Body of pancreas (tissue), 4 donors: ENCODE measurements around the gene ZNF275. TPM values are rescaled to one million over a fixed set of nuclear protein-coding genes. Genes with fewer than 3 reads are reported as not detected.

Source experiments
- ATAC-seq: fragments of 150-250 bp; one replicate; pipeline ENCODE4 v1.9.1; 2016
- DNase-seq, 4 donors: peaks; one replicate each; pipeline ENCODE4 v3.0.0-alpha.2; 2019
- H3K27ac ChIP-seq, 4 donors: fragments of 200-600 bp; sonication (generic); 1 replicate in 3 of 4; 2 replicates in 1 of 4; pipeline versions ENCODE4 v1.5.1 to v1.6.1; 2016 to 2019; ENCODE audit warnings: mild to moderate bottlenecking in 1 of 4, mixed read lengths in 1 of 4, moderate library complexity in 1 of 4
- H3K27me3 ChIP-seq, 2 donors: fragments of 200-600 bp; sonication (generic); one replicate each; pipeline ENCODE4 v1.6.0; 2016; ENCODE audit warnings: mild to moderate bottlenecking in 1 of 2
- H3K36me3 ChIP-seq, 2 donors: fragments of 200-600 bp; sonication (generic); replicated peaks in 1 of 2; 2 replicates each; pipeline ENCODE4 v1.5.1; 2016; ENCODE audit warnings: low read depth in 2 of 2; ENCODE audit not compliant: insufficient read depth in 1 of 2
- H3K4me1 ChIP-seq: fragments of 200-600 bp; sonication (generic); one replicate; pipeline ENCODE4 v1.6.0; 2016
- H3K4me3 ChIP-seq, 2 donors: fragments of 200-600 bp; sonication (generic); 1 replicate in 1 of 2; 2 replicates in 1 of 2; pipeline ENCODE4 v1.5.1; 2016 to 2019
- H3K9me3 ChIP-seq, 3 donors: fragments of 200-600 bp; sonication (generic); 1 replicate in 2 of 3; 2 replicates in 1 of 3; pipeline ENCODE4 v1.5.1; 2016
- POLR2A ChIP-seq, 3 donors: fragments of 450-650 bp; IDR thresholded peaks; one replicate each; pipeline ENCODE4 v1.6.1; 2016; ENCODE audit warnings: antibody characterized with exemption in 3 of 3, mild to moderate bottlenecking in 2 of 3
- WGBS, 2 donors: methylation state at CpG; one replicate each; pipeline ENCODE4 v1.1.5; 2017; 5-methylcytosine and 5-hydroxymethylcytosine counted together
- intact Hi-C: fragments of 100-400 bp; cut with DNase I; formaldehyde crosslinking; loops from one replicate; pipeline ENCODE4 v1.15.1; 2023
- small RNA-seq: library from RNA; depleted of rRNA; stranded (forward); fragments of <200 nt; gene quantifications from one replicate; pipeline ENCODE3, GENCODE V24; 2016
- total RNA-seq, 2 donors: library from RNA; depleted of rRNA; stranded (reverse); fragments of >200 nt; gene quantifications; one replicate each; pipeline ENCODE4 v1.1.0, GENCODE V29; 2016
- TF ChIP-seq, protein P1 (sequence below), 7 experiments: fragments of 450-650 bp in 4 of 7; fragments of 200-600 bp in 3 of 7; sonication (generic) in 3 of 7; IDR thresholded peaks; one replicate each; pipeline ENCODE4 v1.5.1; 2016 to 2019; ENCODE audit warnings: antibody characterized with exemption in 7 of 7

Gene ZNF275
- total RNA-seq, 2 donors from 2014 or later = 8.0 to 12.2 TPM

DNA sequence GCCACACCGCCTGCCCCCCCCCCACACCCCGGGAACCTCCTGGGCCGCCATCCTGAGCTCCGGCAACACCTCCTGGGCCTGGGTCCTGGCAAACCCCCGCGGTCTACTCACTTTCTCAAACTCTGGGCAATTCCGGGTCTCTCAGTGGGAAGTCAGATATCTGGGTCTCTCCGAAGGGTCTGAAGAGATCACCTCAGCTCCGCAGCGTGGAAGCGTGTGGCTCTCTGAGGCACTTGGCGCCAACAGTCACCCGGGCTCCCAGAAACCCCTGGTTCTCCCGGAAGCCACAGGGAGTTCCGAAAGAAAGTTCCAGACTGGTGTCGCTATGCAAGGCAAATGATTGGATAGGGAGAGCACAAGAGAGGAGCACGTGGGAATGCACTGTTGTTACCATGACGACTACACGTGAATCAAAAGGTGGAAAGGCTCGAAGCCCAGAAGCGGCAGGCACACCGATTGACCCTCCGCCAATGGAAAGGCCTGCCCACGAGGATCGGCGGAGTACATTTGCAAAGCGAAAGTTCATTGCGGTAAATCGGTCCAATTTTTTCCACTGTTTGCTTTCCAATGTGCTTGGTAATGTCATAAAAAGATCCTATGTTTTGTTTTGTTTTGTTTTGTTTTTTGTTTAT is 67.3 kb downstream of the ZNF275 start, which contains the start of gene PNMA6E:
Gene PNMA6E, minus strand, starts transcription at position 218 of the 632 bp plus-strand sequence. CDS start 2,501 bp downstream, outside the sequence.
- ATAC-seq (no peak), DNase-seq (no peak)
- H3K9me3 ChIP-seq = no peaks in the 10 kb centered on the region
- no peak within 1 kb of the TSS for H3K27ac ChIP-seq
- TF ChIP-seq POLR2A (IDR thresholded peaks at IDR 0.05) = no peak
- TF ChIP-seq, protein P1, sequence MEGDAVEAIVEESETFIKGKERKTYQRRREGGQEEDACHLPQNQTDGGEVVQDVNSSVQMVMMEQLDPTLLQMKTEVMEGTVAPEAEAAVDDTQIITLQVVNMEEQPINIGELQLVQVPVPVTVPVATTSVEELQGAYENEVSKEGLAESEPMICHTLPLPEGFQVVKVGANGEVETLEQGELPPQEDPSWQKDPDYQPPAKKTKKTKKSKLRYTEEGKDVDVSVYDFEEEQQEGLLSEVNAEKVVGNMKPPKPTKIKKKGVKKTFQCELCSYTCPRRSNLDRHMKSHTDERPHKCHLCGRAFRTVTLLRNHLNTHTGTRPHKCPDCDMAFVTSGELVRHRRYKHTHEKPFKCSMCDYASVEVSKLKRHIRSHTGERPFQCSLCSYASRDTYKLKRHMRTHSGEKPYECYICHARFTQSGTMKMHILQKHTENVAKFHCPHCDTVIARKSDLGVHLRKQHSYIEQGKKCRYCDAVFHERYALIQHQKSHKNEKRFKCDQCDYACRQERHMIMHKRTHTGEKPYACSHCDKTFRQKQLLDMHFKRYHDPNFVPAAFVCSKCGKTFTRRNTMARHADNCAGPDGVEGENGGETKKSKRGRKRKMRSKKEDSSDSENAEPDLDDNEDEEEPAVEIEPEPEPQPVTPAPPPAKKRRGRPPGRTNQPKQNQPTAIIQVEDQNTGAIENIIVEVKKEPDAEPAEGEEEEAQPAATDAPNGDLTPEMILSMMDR (IDR thresholded peaks at IDR 0.05) = no peak
- no peak within 1 kb of the TSS for H3K4me3 ChIP-seq
- intact Hi-C loops = no loop called here
- no peaks in the 10 kb centered on the region for H3K4me1 ChIP-seq
- H3K27me3 ChIP-seq = no peaks in the 10 kb centered on the region
- WGBS, 2 donors = 88 to 91% methylated on average over 17 to 24 of the region's 29 CpGs
- no peaks in the 10 kb centered on the region for H3K36me3 ChIP-seq

Small RNAs within 50 kb of the gene (small RNA-seq; reads per million reads assigned to genes)
- gene AC152007.1 = not detected

Other genes starting within 250 kb of the ZNF275 start
- not detected for gene MAGEA1, start 154.9 kb upstream of the ZNF275 start, total RNA-seq
- gene PNMA6F, start 12.4 kb upstream of the ZNF275 start, total RNA-seq = not detected
- not detected for gene PNMA6E, start 67.2 kb downstream of the ZNF275 start, total RNA-seq
- under 1 TPM; 0.33 to 0.78 TPM for gene ZFP92, start 77.3 kb downstream of the ZNF275 start, total RNA-seq
- 1 to 10 TPM; 1.0 to 1.6 TPM for gene TREX2, start 111.9 kb downstream of the ZNF275 start, total RNA-seq
- 10 to 100 TPM in 1 of 2 donors, 1 to 10 TPM in 1; 3.1 to 38.2 TPM for gene HAUS7, start 136.4 kb downstream of the ZNF275 start, total RNA-seq
- gene BGN, start 160.8 kb downstream of the ZNF275 start, total RNA-seq = 10 to 100 TPM; 30.7 to 34.0 TPM
- gene ATP2B3, start 183.5 kb downstream of the ZNF275 start, total RNA-seq = not detected